IMR-90 (cell line): ENCODE results near the gene NALCN. TPM values are rescaled to one million over a fixed set of nuclear protein-coding genes. Genes with fewer than 3 reads are reported as not detected.

Source experiments
- ATAC-seq: fragments of 200-7000 bp; cut with Tn5 transposase; 2 replicates; pipeline ENCODE4 v1.9.1; 2020; ENCODE audit warnings: low read depth, mild to moderate bottlenecking, moderate library complexity
- BruUV-seq: library from RNA; stranded (reverse); fragments of 400-500 nt; replicated peaks from 2 replicates; lab custom pipeline; 2021; lab: Mats Ljungman, UMichigan
- CTCF ChIA-PET: fragments of 300-600 bp; formaldehyde crosslinking; extraction: SDS; loops from one replicate; lab custom pipeline; 2021; ENCODE audit warnings: antibody characterized with exemption; lab: Yijun Ruan, JAX
- POLR2A ChIA-PET: fragments of 300-600 bp; sonication (Branson Sonifier 250); formaldehyde crosslinking; loops from one replicate; lab custom pipeline; 2022; ENCODE audit warnings: antibody characterized with exemption; ENCODE audit not compliant: unreplicated experiment; lab: Charles Lee
- DNase-seq: peaks from one replicate; pipeline ENCODE4 v3.0.0; 2013
- H2AFZ ChIP-seq: replicated peaks from 2 replicates; pipeline ENCODE3; 2013; ENCODE audit warnings: low read length, mild to moderate bottlenecking; ENCODE audit not compliant: poor library complexity
- H2AK5ac ChIP-seq: 2 replicates; pipeline ENCODE4 v1.6.1; 2013; ENCODE audit warnings: low read depth, low read length, inconsistent platforms
- H2AK9ac ChIP-seq: replicated peaks from 2 replicates; pipeline ENCODE3; 2013; ENCODE audit warnings: mild to moderate bottlenecking, low read depth, low read length, moderate library complexity; ENCODE audit not compliant: poor library complexity
- H2BK120ac ChIP-seq: 2 replicates; pipeline ENCODE4 v1.6.1; 2013; ENCODE audit warnings: low read depth, low read length, inconsistent platforms
- H2BK15ac ChIP-seq: 3 replicates; pipeline ENCODE4 v1.6.1; 2013; ENCODE audit warnings: low read depth, low read length, inconsistent platforms
- H2BK20ac ChIP-seq: 2 replicates; pipeline ENCODE4 v1.6.1; 2013; ENCODE audit warnings: low read depth, mild to moderate bottlenecking, inconsistent platforms, low read length, moderate library complexity
- H2BK5ac ChIP-seq: 2 replicates; pipeline ENCODE4 v1.6.1; 2013; ENCODE audit warnings: mild to moderate bottlenecking, low read depth, low read length, inconsistent platforms; ENCODE audit not compliant: poor library complexity, severe bottlenecking
- H3K14ac ChIP-seq: replicated peaks from 2 replicates; pipeline ENCODE4 v1.6.1; 2013; ENCODE audit warnings: low read depth, low read length, inconsistent platforms
- H3K18ac ChIP-seq: 2 replicates; pipeline ENCODE4 v1.6.1; 2013; ENCODE audit warnings: low read depth, low read length, control low read depth
- H3K23ac ChIP-seq: 2 replicates; pipeline ENCODE4 v1.6.1; 2013; ENCODE audit warnings: low read depth, low read length, inconsistent platforms
- H3K27ac ChIP-seq: 2 replicates; pipeline ENCODE4 v1.5.1; 2013; ENCODE audit warnings: mild to moderate bottlenecking, control low read depth, low read length; ENCODE audit not compliant: insufficient read depth
- H3K27me3 ChIP-seq: 2 replicates; pipeline ENCODE4 v1.6.1; 2013; ENCODE audit warnings: low read length; ENCODE audit not compliant: control insufficient read depth, insufficient read depth
- H3K36me3 ChIP-seq: 2 replicates; pipeline ENCODE4 v1.6.1; 2013; ENCODE audit warnings: low read length, mixed read lengths; ENCODE audit not compliant: control insufficient read depth, insufficient read depth
- H3K4ac ChIP-seq: 2 replicates; pipeline ENCODE4 v1.6.1; 2013; ENCODE audit warnings: low read depth, low read length, inconsistent platforms
- H3K4me1 ChIP-seq: 2 replicates; pipeline ENCODE4 v1.6.1; 2013; ENCODE audit warnings: low read length, mixed read lengths; ENCODE audit not compliant: control insufficient read depth, insufficient read depth
- H3K4me2 ChIP-seq: 2 replicates; pipeline ENCODE4 v1.6.1; 2013; ENCODE audit warnings: low read depth, mild to moderate bottlenecking, control low read depth, low read length, moderate library complexity
- H3K4me3 ChIP-seq: 2 replicates; pipeline ENCODE4 v1.5.1; 2013; ENCODE audit warnings: low read depth, mild to moderate bottlenecking, control low read depth, low read length, moderate library complexity; ENCODE audit not compliant: insufficient read depth
- H3K56ac ChIP-seq: 2 replicates; pipeline ENCODE4 v1.6.1; 2013; ENCODE audit warnings: low read length, inconsistent platforms; ENCODE audit not compliant: insufficient read depth; ENCODE audit errors: extremely low read depth
- H3K79me1 ChIP-seq, 2 experiments: 2 replicates each; pipeline ENCODE4 v1.6.1; 2013; ENCODE audit warnings: low read length in 2 of 2, inconsistent platforms in 1 of 2, low read depth in 1 of 2
- H3K9ac ChIP-seq: 2 replicates; pipeline ENCODE4 v1.6.1; 2013; ENCODE audit warnings: low read depth, low read length, control low read depth
- H3K9me1 ChIP-seq: 2 replicates; pipeline ENCODE4 v1.6.1; 2013; ENCODE audit warnings: low read length, inconsistent platforms; ENCODE audit not compliant: insufficient read depth
- H3K9me3 ChIP-seq: 2 replicates; pipeline ENCODE4 v1.6.1; 2013; ENCODE audit warnings: low read length; ENCODE audit not compliant: control insufficient read depth, insufficient read depth
- H4K20me1 ChIP-seq: 2 replicates; pipeline ENCODE4 v1.6.1; 2013; ENCODE audit warnings: low read length, inconsistent platforms; ENCODE audit not compliant: insufficient read depth
- H4K5ac ChIP-seq: 2 replicates; pipeline ENCODE4 v1.6.1; 2013; ENCODE audit warnings: mild to moderate bottlenecking, low read depth, low read length, control low read depth
- H4K8ac ChIP-seq, 2 experiments: 2 replicates each; pipeline ENCODE4 v1.6.1; 2013; ENCODE audit warnings: low read depth in 2 of 2, low read length in 2 of 2, control low read depth in 1 of 2, inconsistent platforms in 1 of 2
- H4K91ac ChIP-seq: 2 replicates; pipeline ENCODE4 v1.6.1; 2013; ENCODE audit warnings: low read depth, low read length, inconsistent platforms; ENCODE audit not compliant: insufficient read depth
- CEBPB ChIP-seq: IDR thresholded peaks from 2 replicates; pipeline ENCODE4 v1.6.1; 2012; ENCODE audit warnings: low read depth, low read length, improper control_type of control experiment
- FOS ChIP-seq: fragments of 150-350 bp; IDR thresholded peaks from 2 replicates; pipeline ENCODE4 v1.6.1; 2016; ENCODE audit warnings: low read depth, low read length
- dilution Hi-C: fragments of 300-500 bp; cut with HindIII; formaldehyde crosslinking; loops from one replicate; pipeline ENCODE4 v1.14.3; 2018; ENCODE audit warnings: low sequenced_read_pairs; ENCODE audit not compliant: unreplicated experiment
- in situ Hi-C: fragments of 300-500 bp; cut with MboI; formaldehyde crosslinking; loops from 3 replicates; pipeline ENCODE4 v1.14.3; 2019; ENCODE audit warnings: low sequenced_read_pairs, inconsistent platforms, mixed read lengths
- intact Hi-C: fragments of 100-400 bp; cut with micrococcal nuclease; formaldehyde crosslinking; loops from 2 replicates; pipeline ENCODE4 v1.10.0; 2022
- polyA plus RNA-seq, 3 experiments: library from polyadenylated mRNA; depleted of rRNA; stranded (reverse); fragments of >200 nt; gene quantifications; 2 replicates each; pipeline ENCODE4 v1.2.3, GENCODE V29; 2012; ENCODE audit warnings: low replicate concordance in 1 of 3
- total RNA-seq: library from RNA; depleted of rRNA; stranded (reverse); fragments of >200 nt; gene quantifications from 2 replicates; pipeline ENCODE4 v1.2.3, GENCODE V29; 2012

Gene NALCN
- total and polyA plus RNA-seq, 2 of the 4 experiments (the other 2 are of a cell fraction) = 2.9 to 4.8 TPM

DNA sequence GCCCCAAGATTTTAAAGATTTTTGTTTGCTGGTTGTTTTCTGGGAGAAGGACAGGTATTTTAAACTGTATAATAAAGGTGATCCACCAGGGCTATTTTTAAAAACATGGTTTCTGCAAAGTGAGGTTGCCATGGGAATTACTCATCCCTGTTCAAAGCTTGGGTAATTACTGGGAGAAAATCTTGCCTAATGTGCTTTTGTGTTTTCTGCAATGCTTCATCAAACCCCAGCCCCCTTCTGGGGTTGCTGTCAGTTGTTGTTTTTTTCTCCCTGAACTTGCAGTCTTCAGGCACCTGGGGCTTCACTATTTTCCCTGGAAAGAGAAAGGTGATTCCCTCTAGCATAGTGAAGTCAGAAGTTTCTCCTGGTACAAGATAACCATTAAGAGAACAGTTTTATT, 277.2 kb downstream of the NALCN start:
- in situ Hi-C loops = loop anchor here (25.0 kb wide), 3 partner anchors 798 to 1423 kb away; no protein-coding TSS in a partner anchor
- no TSS peak for BruUV-seq

More for the DNA sequence above, 277.2 kb downstream of the NALCN start:
- H2AK9ac ChIP-seq = no peak overlapping the region
- H3K36me3 ChIP-seq = no peaks in the 10 kb centered on the region
- no peak overlapping the region for H3K9ac ChIP-seq
- no peak overlapping the region for H3K4me3 ChIP-seq
- no peak overlapping the region for H2BK5ac ChIP-seq
- H2BK15ac ChIP-seq = no peak overlapping the region
- H3K27me3 ChIP-seq = no peaks in the 10 kb centered on the region
- no peaks in the 10 kb centered on the region for H3K4me1 ChIP-seq
- no peak overlapping the region for H3K14ac ChIP-seq
- no peak overlapping the region for H3K27ac ChIP-seq
- H2AK5ac ChIP-seq = no peak overlapping the region
- dilution Hi-C loops = no loop called here
- H3K79me1 ChIP-seq = no peaks in the 10 kb centered on the region
- no peak overlapping the region for H4K5ac ChIP-seq
- no peak for DNase-seq
- CTCF ChIA-PET = no interaction called here
- no peak overlapping the region for H2BK20ac ChIP-seq
- H4K20me1 ChIP-seq = no peaks in the 10 kb centered on the region
- H3K23ac ChIP-seq = no peak overlapping the region
- POLR2A ChIA-PET = no interaction called here
- H3K4me2 ChIP-seq = no peak overlapping the region
- H3K9me3 ChIP-seq = no peaks in the 10 kb centered on the region
- ATAC-seq = no peak
- H3K18ac ChIP-seq = no peak overlapping the region
- no peak overlapping the region for H4K91ac ChIP-seq
- no peak overlapping the region for H2AFZ ChIP-seq
- intact Hi-C loops = no loop called here
- H2BK120ac ChIP-seq = no peak overlapping the region
- H4K8ac ChIP-seq = no peak overlapping the region
- H3K4ac ChIP-seq = no peak overlapping the region
- TF ChIP-seq CEBPB (peak; percentile 23; the same call in 1 of the 2 replicates), FOS (no peak)
- H3K56ac ChIP-seq = no peak overlapping the region
- no peaks in the 10 kb centered on the region for H3K9me1 ChIP-seq
